ENCODE results near the gene SPPL3.

The SPPL3 gene

GRCh38 chr12:120757226-120757742 lies 146.9 kb downstream of the SPPL3 start:
- Histone ChIP-seq H3K27me3 (ENCODE audit: control insufficient read depth, insufficient read depth, low read length) (no peaks in the 10 kb centered on the region), H3K4me1 (ENCODE audit: control insufficient read depth, insufficient read depth, low read length) (peaks cover 14% of the 10 kb centered on the region), H3K9ac (ENCODE audit: low read length) (no peak overlapping the region), H3K4me3 (ENCODE audit: low read length) (no peak overlapping the region), H3K36me3 (ENCODE audit: control insufficient read depth, insufficient read depth, low read length) (peaks cover 5% of the 10 kb centered on the region), H3K27ac (ENCODE audit: low read depth, low read length) (no peak overlapping the region)

- Histone ChIP-seq H3K4me1 (ENCODE audit: control insufficient read depth, insufficient read depth, low read length) (no peaks in the 10 kb centered on the region), H3K36me3 (ENCODE audit: control insufficient read depth, insufficient read depth, low read length) (peaks cover 4% of the 10 kb centered on the region), H3K27me3 (ENCODE audit: control insufficient read depth, insufficient read depth, low read length) (no peaks in the 10 kb centered on the region), H3K4me3 (ENCODE audit: low read length) (no peak overlapping the region), H3K27ac (ENCODE audit: low read depth, low read length) (no peak overlapping the region), H3K9ac (ENCODE audit: low read length) (no peak overlapping the region)
Measured at GRCh38 chr12:120755269-120755668, 148.9 kb downstream of the SPPL3 start.

- no peak overlapping the region for H3K9ac ChIP-seq (ENCODE audit: low read length)
- H3K27me3 ChIP-seq (ENCODE audit: control insufficient read depth, insufficient read depth, low read length) = no peaks in the 10 kb centered on the region
- H3K4me1 ChIP-seq (ENCODE audit: control insufficient read depth, insufficient read depth, low read length) = no peaks in the 10 kb centered on the region
- no peak overlapping the region for H3K4me3 ChIP-seq (ENCODE audit: low read length)
- no peak overlapping the region for H3K27ac ChIP-seq (ENCODE audit: low read depth, low read length)
- H3K36me3 ChIP-seq (ENCODE audit: control insufficient read depth, insufficient read depth, low read length) = no peaks in the 10 kb centered on the region
Measured at GRCh38 chr12:120754792-120755191, 149.4 kb downstream of the SPPL3 start.

DNA sequence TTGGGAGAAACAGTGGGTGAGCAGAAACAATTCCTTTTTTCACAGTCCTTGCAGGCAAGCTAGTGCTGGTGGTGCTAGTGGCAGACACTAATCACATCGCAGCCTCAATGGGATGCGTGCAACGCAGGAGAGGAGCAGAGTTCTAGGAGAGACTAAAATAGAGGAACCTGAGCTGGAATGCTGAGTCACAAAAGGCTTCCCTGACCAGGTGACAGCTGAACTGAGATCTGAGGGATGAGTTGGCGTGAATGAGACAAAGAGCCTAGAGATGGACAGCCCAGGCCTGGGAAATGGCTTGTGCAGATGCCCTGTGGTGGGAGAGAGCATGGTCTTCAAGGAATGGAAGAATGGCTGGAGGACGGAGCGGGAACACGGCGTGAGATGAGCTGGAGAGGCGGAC lies 152.8 kb downstream of the SPPL3 start:
- Histone ChIP-seq H3K36me3 (ENCODE audit: control insufficient read depth, insufficient read depth, low read length) (no peaks in the 10 kb centered on the region), H3K4me3 (ENCODE audit: low read length) (no peak overlapping the region), H3K9ac (ENCODE audit: low read length) (no peak overlapping the region), H3K27me3 (ENCODE audit: control insufficient read depth, insufficient read depth, low read length) (no peaks in the 10 kb centered on the region), H3K27ac (ENCODE audit: low read depth, low read length) (no peak overlapping the region), H3K4me1 (ENCODE audit: control insufficient read depth, insufficient read depth, low read length) (no peaks in the 10 kb centered on the region)

DNA sequence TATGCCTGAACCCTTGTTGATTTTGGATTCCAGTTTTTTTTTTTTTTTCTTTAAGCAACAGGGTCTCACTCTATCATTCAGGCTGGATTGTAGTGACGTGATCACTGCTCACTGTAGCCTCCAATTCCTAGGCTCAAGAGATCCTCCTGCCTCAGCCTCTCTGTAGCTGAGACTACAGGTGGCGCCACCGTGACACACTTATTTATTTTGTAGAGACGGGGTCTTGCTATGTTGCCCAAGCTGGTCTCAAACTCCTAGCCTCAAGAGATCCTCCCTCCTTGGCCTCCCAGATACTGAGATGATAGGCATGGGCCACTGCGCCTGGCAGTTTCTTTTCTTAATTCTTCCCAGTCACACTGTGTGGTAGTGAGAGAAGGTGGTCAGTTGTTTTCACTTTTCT lies 153.4 kb downstream of the SPPL3 start:
- Histone ChIP-seq H3K4me3 (ENCODE audit: low read length) (no peak overlapping the region), H3K27me3 (ENCODE audit: control insufficient read depth, insufficient read depth, low read length) (no peaks in the 10 kb centered on the region), H3K36me3 (ENCODE audit: control insufficient read depth, insufficient read depth, low read length) (no peaks in the 10 kb centered on the region), H3K27ac (ENCODE audit: low read depth, low read length) (no peak overlapping the region), H3K9ac (ENCODE audit: low read length) (no peak overlapping the region), H3K4me1 (ENCODE audit: control insufficient read depth, insufficient read depth, low read length) (no peaks in the 10 kb centered on the region)

GRCh38 chr12:120749256-120749655 lies 154.9 kb downstream of the SPPL3 start:
- Histone ChIP-seq H3K9ac (ENCODE audit: low read length) (no peak overlapping the region), H3K27ac (ENCODE audit: low read depth, low read length) (no peak overlapping the region), H3K36me3 (ENCODE audit: control insufficient read depth, insufficient read depth, low read length) (no peaks in the 10 kb centered on the region), H3K27me3 (ENCODE audit: control insufficient read depth, insufficient read depth, low read length) (no peaks in the 10 kb centered on the region), H3K4me3 (ENCODE audit: low read length) (no peak overlapping the region), H3K4me1 (ENCODE audit: control insufficient read depth, insufficient read depth, low read length) (no peaks in the 10 kb centered on the region)

- Histone ChIP-seq H3K9ac (ENCODE audit: low read length) (no peak overlapping the region), H3K4me1 (ENCODE audit: control insufficient read depth, insufficient read depth, low read length) (no peaks in the 10 kb centered on the region), H3K36me3 (ENCODE audit: control insufficient read depth, insufficient read depth, low read length) (no peaks in the 10 kb centered on the region), H3K4me3 (ENCODE audit: low read length) (no peak overlapping the region), H3K27me3 (ENCODE audit: control insufficient read depth, insufficient read depth, low read length) (no peaks in the 10 kb centered on the region), H3K27ac (ENCODE audit: low read depth, low read length) (no peak overlapping the region)
Measured at GRCh38 chr12:120748242-120748641, 155.9 kb downstream of the SPPL3 start.

GRCh38 chr12:120744922-120745493 lies 159.2 kb downstream of the SPPL3 start:
- no peak overlapping the region for H3K27ac ChIP-seq (ENCODE audit: low read depth, low read length)

GRCh38 chr12:120741476-120742421 lies 162.4 kb downstream of the SPPL3 start:
- Histone ChIP-seq H3K27me3 (ENCODE audit: control insufficient read depth, insufficient read depth, low read length) (no peaks in the 10 kb centered on the region), H3K4me3 (ENCODE audit: low read length) (no peak overlapping the region), H3K27ac (ENCODE audit: low read depth, low read length) (no peak overlapping the region), H3K36me3 (ENCODE audit: control insufficient read depth, insufficient read depth, low read length) (peaks cover 2% of the 10 kb centered on the region), H3K9ac (ENCODE audit: low read length) (no peak overlapping the region), H3K4me1 (ENCODE audit: control insufficient read depth, insufficient read depth, low read length) (no peaks in the 10 kb centered on the region)

More at GRCh38 chr12:120744922-120745493, 159.2 kb downstream of the SPPL3 start:
- no peaks in the 10 kb centered on the region for H3K27me3 ChIP-seq (ENCODE audit: control insufficient read depth, insufficient read depth, low read length)
- no peak overlapping the region for H3K4me3 ChIP-seq (ENCODE audit: low read length)
- no peak overlapping the region for H3K9ac ChIP-seq (ENCODE audit: low read length)
- H3K4me1 ChIP-seq (ENCODE audit: control insufficient read depth, insufficient read depth, low read length) = no peaks in the 10 kb centered on the region
- no peaks in the 10 kb centered on the region for H3K36me3 ChIP-seq (ENCODE audit: control insufficient read depth, insufficient read depth, low read length)

GRCh38 chr12:120740871-120741270 lies 163.3 kb downstream of the SPPL3 start:
- Histone ChIP-seq H3K27me3 (ENCODE audit: control insufficient read depth, insufficient read depth, low read length) (no peaks in the 10 kb centered on the region), H3K4me1 (ENCODE audit: control insufficient read depth, insufficient read depth, low read length) (no peaks in the 10 kb centered on the region), H3K4me3 (ENCODE audit: low read length) (no peak overlapping the region), H3K9ac (ENCODE audit: low read length) (no peak overlapping the region), H3K27ac (ENCODE audit: low read depth, low read length) (no peak overlapping the region), H3K36me3 (ENCODE audit: control insufficient read depth, insufficient read depth, low read length) (peaks cover 2% of the 10 kb centered on the region)

- H3K27me3 ChIP-seq (ENCODE audit: control insufficient read depth, insufficient read depth, low read length) = no peaks in the 10 kb centered on the region
- peaks cover 2% of the 10 kb centered on the region for H3K36me3 ChIP-seq (ENCODE audit: control insufficient read depth, insufficient read depth, low read length)
- H3K4me3 ChIP-seq (ENCODE audit: low read length) = no peak overlapping the region
- no peaks in the 10 kb centered on the region for H3K4me1 ChIP-seq (ENCODE audit: control insufficient read depth, insufficient read depth, low read length)
- H3K27ac ChIP-seq (ENCODE audit: low read depth, low read length) = no peak overlapping the region
- H3K9ac ChIP-seq (ENCODE audit: low read length) = no peak overlapping the region
Measured at GRCh38 chr12:120739821-120740613, 164.1 kb downstream of the SPPL3 start.
